OCI-LY7 (cell line): ENCODE results near the gene SCUBE3. TPM values are rescaled to one million over a fixed set of nuclear protein-coding genes. Genes with fewer than 3 reads are reported as not detected.

Experiments
- BruUV-seq: library from RNA; stranded (reverse); fragments of 400-500 nt; replicated peaks from 2 replicates; lab custom pipeline; 2021; lab: Mats Ljungman, UMichigan
- CTCF ChIA-PET: fragments of 300-600 bp; sonication (Branson Sonifier 250); formaldehyde crosslinking; loops from one replicate; lab custom pipeline; 2022; ENCODE audit warnings: antibody characterized with exemption; ENCODE audit not compliant: unreplicated experiment; lab: Charles Lee
- POLR2A ChIA-PET: fragments of 300-600 bp; sonication (Branson Sonifier 250); formaldehyde crosslinking; loops from one replicate; lab custom pipeline; 2022; ENCODE audit warnings: antibody characterized with exemption; lab: Charles Lee
- DNase-seq: peaks from one replicate; pipeline ENCODE4 v3.0.0-alpha.2; 2015; ENCODE audit warnings: low spot score
- H2AFZ ChIP-seq: fragments of 200-600 bp; sonication (generic), shearing (Covaris generic); 2 replicates; pipeline ENCODE4 v1.6.1; 2014; ENCODE audit warnings: mild to moderate bottlenecking, antibody characterized with exemption, low read length, moderate library complexity
- H3K27ac ChIP-seq: fragments of 200-600 bp; sonication (generic); 2 replicates; pipeline ENCODE4 v1.5.1; 2014; ENCODE audit warnings: mixed run types, low read depth, mild to moderate bottlenecking, moderate library complexity, low read length, inconsistent platforms; ENCODE audit not compliant: poor library complexity, severe bottlenecking
- H3K36me3 ChIP-seq: fragments of 200-600 bp; sonication (generic); 2 replicates; pipeline ENCODE4 v1.6.1; 2014; ENCODE audit warnings: mild to moderate bottlenecking, antibody characterized with exemption, low read length, moderate library complexity, mixed read lengths; ENCODE audit not compliant: insufficient read depth
- H3K4me1 ChIP-seq: fragments of 200-600 bp; sonication (generic); 2 replicates; pipeline ENCODE4 v1.5.1; 2014; ENCODE audit warnings: mild to moderate bottlenecking, low read length; ENCODE audit not compliant: insufficient read depth, poor library complexity, severe bottlenecking
- H3K4me2 ChIP-seq: fragments of 200-600 bp; sonication (generic); 2 replicates; pipeline ENCODE4 v1.6.1; 2014; ENCODE audit warnings: mild to moderate bottlenecking, low read length
- H3K4me3 ChIP-seq: fragments of 200-600 bp; sonication (generic); 2 replicates; pipeline ENCODE4 v1.5.1; 2014; ENCODE audit warnings: mild to moderate bottlenecking, low read depth, low read length; ENCODE audit not compliant: poor library complexity, severe bottlenecking
- H3K79me2 ChIP-seq: fragments of 200-600 bp; sonication (generic); 2 replicates; pipeline ENCODE4 v1.6.1; 2016; ENCODE audit warnings: low read depth, mild to moderate bottlenecking, low read length, moderate library complexity, mixed read lengths; ENCODE audit not compliant: insufficient read depth
- H3K9me2 ChIP-seq: fragments of 200-600 bp; sonication (generic); 2 replicates; pipeline ENCODE4 v1.6.1; 2016; ENCODE audit warnings: mild to moderate bottlenecking, low read length, mixed read lengths; ENCODE audit not compliant: insufficient read depth
- H3K9me3 ChIP-seq: fragments of 200-600 bp; sonication (generic); 2 replicates; pipeline ENCODE4 v1.6.1; 2014; ENCODE audit warnings: mild to moderate bottlenecking, mixed run types, low read length, mixed read lengths
- H4K20me1 ChIP-seq: fragments of 200-600 bp; sonication (generic); 2 replicates; pipeline ENCODE4 v1.6.1; 2014; ENCODE audit warnings: mild to moderate bottlenecking, antibody characterized with exemption, low read length, moderate library complexity, mixed read lengths; ENCODE audit not compliant: insufficient read depth
- EZH2phosphoT487 ChIP-seq: fragments of 200-600 bp; sonication (generic); IDR thresholded peaks from 2 replicates; pipeline ENCODE4 v1.6.1; 2018; ENCODE audit warnings: low read depth, borderline replicate concordance, mild to moderate bottlenecking, mixed run types, antibody characterized with exemption, low read length, moderate library complexity, mixed read lengths
- intact Hi-C: fragments of 100-400 bp; cut with micrococcal nuclease; formaldehyde crosslinking; loops from one replicate; pipeline ENCODE4 v1.10.0; 2022; ENCODE audit not compliant: unreplicated experiment
- total RNA-seq, 2 experiments: library from RNA; depleted of rRNA in 1 of 2; stranded (reverse); fragments of >200 nt in 1 of 2; shearing (Covaris generic) in 1 of 2; gene quantifications; 2 replicates each; pipeline ENCODE4 v1.2.3, GENCODE V29; 2014 to 2022
- TF ChIP-seq, protein P1 (sequence below): fragments of 200-600 bp; sonication (generic); conservative IDR thresholded peaks from 2 replicates; pipeline ENCODE4 v1.5.1; 2014; ENCODE audit warnings: mild to moderate bottlenecking, antibody characterized with exemption, low read length, moderate library complexity, mixed read lengths

SCUBE3 gene
- total RNA-seq, 2 experiments from 2014 or later = not detected

GRCh38 chr6:35219683-35220326, 6.0 kb downstream of the SCUBE3 start:
- BruUV-seq = no TSS peak
- intact Hi-C loops = no loop called here
- H3K79me2 ChIP-seq = no peaks in the 10 kb centered on the region
- H3K4me1 ChIP-seq = no peaks in the 10 kb centered on the region
- no peak overlapping the region for H3K4me3 ChIP-seq
- TF ChIP-seq, protein P1, sequence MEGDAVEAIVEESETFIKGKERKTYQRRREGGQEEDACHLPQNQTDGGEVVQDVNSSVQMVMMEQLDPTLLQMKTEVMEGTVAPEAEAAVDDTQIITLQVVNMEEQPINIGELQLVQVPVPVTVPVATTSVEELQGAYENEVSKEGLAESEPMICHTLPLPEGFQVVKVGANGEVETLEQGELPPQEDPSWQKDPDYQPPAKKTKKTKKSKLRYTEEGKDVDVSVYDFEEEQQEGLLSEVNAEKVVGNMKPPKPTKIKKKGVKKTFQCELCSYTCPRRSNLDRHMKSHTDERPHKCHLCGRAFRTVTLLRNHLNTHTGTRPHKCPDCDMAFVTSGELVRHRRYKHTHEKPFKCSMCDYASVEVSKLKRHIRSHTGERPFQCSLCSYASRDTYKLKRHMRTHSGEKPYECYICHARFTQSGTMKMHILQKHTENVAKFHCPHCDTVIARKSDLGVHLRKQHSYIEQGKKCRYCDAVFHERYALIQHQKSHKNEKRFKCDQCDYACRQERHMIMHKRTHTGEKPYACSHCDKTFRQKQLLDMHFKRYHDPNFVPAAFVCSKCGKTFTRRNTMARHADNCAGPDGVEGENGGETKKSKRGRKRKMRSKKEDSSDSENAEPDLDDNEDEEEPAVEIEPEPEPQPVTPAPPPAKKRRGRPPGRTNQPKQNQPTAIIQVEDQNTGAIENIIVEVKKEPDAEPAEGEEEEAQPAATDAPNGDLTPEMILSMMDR = no peak
- no peak for TF ChIP-seq EZH2phosphoT487
- H3K27ac ChIP-seq = no peak overlapping the region
- H3K9me2 ChIP-seq = no peaks in the 10 kb centered on the region
- H3K4me2 ChIP-seq = no peak overlapping the region
- H3K9me3 ChIP-seq = no peaks in the 10 kb centered on the region
- ChIA-PET CTCF (no interaction called here), POLR2A (interaction anchor here (0.7 kb wide), 1 partner anchor 15 kb away, joined by 3 read pairs; no protein-coding TSS in a partner anchor)
- no peaks in the 10 kb centered on the region for H3K36me3 ChIP-seq
- no peak overlapping the region for H2AFZ ChIP-seq
- no peaks in the 10 kb centered on the region; the same call in 1 of the 2 replicates for H4K20me1 ChIP-seq
- DNase-seq = no peak

- Histone ChIP-seq H3K4me3 (no peak overlapping the region), H3K9me3 (no peaks in the 10 kb centered on the region), H3K4me1 (no peaks in the 10 kb centered on the region), H3K79me2 (no peaks in the 10 kb centered on the region), H3K27ac (no peak overlapping the region), H2AFZ (no peak overlapping the region), H3K36me3 (no peaks in the 10 kb centered on the region), H3K4me2 (no peak overlapping the region), H4K20me1 (no peaks in the 10 kb centered on the region; the same call in 1 of the 2 replicates), H3K9me2 (no peaks in the 10 kb centered on the region)
- DNase-seq = no peak
- intact Hi-C loops = no loop called here
- BruUV-seq = no TSS peak
- POLR2A ChIA-PET = interaction anchor here (0.7 kb wide), 1 partner anchor 15 kb away, joined by 3 read pairs; no protein-coding TSS in a partner anchor
- CTCF ChIA-PET = no interaction called here
- no peak for TF ChIP-seq EZH2phosphoT487
- TF ChIP-seq, protein P1 = no peak
These were observed 7.0 kb downstream of the SCUBE3 start for GRCh38 chr6:35220711-35221110.

- Histone ChIP-seq H3K27ac (no peak overlapping the region), H2AFZ (no peak overlapping the region), H3K9me3 (no peaks in the 10 kb centered on the region), H3K4me1 (no peaks in the 10 kb centered on the region), H3K4me3 (no peak overlapping the region), H3K79me2 (no peaks in the 10 kb centered on the region), H3K4me2 (no peak overlapping the region), H3K36me3 (no peaks in the 10 kb centered on the region), H3K9me2 (no peaks in the 10 kb centered on the region), H4K20me1 (no peaks in the 10 kb centered on the region; the same call in 1 of the 2 replicates)
- DNase-seq = no peak
- no peak for TF ChIP-seq EZH2phosphoT487
- intact Hi-C loops = no loop called here
- CTCF ChIA-PET = no interaction called here
- BruUV-seq = no TSS peak
- POLR2A ChIA-PET = no interaction called here
These were observed 9.6 kb downstream of the SCUBE3 start for GRCh38 chr6:35223396-35223795.
